HG03432 (cell line): ENCODE results near the gene CSF3R.

Experiments used
- ATAC-seq: cut with Tn5 transposase; IDR thresholded peaks from one replicate; pipeline ENCODE4 v1.9.1; 2021; ENCODE audit warnings: mild to moderate bottlenecking, moderate library complexity; ENCODE audit not compliant: unreplicated experiment

Gene CSF3R

DNA sequence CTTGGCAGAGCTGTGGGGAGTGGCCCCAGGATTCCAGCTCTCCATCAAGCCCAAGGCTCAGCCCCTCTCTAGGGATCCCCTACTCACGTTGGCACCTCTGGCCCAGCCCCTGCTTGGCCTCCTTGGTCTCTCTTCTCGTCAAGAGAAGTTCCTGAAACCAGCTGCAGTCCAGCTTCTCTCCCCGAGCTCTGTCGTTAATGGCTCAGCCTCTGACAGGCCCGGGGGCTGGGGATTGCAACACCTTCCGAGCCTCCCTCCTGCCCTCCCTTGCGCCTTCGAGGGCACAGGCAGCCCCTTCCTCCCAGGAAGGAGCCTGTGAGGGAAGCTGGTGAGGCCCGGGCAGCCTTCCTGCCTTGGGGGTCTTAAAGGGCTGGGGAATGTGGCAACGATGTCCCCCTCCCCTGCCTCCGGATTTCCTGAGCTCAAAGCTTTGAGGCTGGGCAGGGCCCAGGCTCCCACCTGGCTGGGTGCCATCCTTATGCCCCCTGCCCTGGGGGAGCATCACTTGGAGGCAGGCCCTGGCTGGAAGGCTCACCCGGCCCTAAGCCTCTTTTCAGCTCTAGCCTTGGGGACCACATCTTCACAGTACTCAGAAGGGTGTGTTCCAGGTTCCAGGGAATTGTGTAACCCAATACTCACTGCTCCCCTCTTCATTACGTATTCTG is at the start of gene CSF3R:
TSS of gene CSF3R (minus strand) at position 190 of the 665 bp plus-strand sequence. CDS start 3,417 bp downstream, outside the sequence.
- ATAC-seq, result no peak

DNA sequence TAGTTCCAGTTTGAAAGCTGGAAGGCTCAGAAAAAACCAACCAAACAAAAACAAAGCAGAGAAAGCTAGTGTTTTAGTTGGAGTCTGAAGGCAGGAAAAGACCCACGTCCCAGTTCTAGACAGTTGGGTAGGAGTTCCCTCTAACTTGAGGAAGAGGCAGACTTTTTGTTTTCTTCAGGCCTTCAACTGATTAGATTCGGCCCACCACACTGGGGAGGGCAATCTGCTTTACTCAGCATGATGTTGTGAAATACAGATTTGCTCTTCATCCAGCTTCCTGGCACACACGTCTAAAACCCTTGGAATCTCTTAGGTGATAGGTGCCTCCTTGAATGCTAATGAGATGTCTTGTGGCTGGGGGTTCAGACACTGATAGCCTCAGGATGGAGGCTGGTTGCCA is 49.1 kb upstream of the CSF3R start:
- ATAC-seq, result no peak

DNA sequence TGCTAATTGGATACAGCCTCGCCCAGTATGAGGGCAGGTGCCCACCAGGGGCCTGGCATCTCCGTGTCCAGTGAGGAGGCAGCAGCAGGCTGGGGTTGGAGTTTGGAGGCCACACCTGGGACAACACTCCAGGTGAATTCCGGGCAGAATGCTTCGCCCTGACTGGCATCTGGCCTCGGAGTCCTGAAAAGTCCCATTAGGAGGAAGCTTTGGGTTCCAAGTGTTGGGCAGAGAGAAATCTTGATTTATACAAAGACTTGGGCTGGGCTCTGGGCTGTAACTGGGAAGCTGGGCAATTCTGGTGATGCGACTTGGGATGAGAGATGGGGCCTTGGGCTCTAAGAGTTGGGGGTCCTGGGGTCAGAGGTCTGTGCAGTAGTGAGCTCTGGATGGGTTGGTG is 48.1 kb upstream of the CSF3R start:
- ATAC-seq, result no peak

DNA sequence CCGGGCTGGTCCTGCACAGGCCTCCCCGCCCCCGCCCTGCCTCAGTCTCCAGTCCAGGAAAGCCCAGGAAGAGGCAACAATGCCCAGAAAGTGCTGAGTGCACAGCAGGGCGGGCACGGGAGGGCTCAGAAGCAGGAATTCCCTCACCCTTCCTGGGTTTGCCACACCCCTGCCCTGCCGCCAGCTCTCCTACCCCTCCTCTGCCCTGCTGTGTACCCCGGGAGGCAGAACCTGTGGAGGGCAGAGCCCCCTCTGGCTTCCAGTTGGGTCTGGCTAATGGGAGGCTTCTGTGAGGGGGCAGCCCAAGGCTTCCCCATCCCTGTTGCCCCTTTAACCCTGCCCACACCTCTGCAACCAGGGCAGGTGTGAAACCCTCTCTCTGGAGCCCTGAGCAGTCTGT is 47.5 kb upstream of the CSF3R start:
- no peak for ATAC-seq

DNA sequence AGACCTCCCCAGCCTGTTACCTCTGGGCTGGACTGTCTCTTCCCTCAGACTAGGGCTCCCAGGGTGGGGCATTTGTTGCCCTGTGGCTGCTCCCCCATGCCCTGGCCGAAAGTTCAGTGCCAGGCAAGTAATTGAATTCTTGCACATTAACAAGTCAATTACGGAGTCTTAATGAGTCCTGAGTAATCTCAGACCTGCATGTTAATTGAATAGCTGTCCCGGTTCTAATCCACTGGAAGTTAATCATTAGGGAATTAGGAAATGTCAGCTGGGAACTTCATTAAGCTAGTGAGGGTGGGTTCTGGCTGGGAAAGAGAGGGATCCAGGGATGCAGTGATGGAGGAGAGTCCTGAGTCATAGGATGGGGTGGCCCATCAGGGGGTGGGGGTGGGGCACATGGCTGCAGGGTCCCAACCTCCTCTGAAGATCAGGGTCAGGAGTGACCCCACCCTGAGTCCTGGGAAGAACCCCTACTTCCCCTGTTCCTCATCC is 47.1 kb upstream of the CSF3R start:
- no peak for ATAC-seq

DNA sequence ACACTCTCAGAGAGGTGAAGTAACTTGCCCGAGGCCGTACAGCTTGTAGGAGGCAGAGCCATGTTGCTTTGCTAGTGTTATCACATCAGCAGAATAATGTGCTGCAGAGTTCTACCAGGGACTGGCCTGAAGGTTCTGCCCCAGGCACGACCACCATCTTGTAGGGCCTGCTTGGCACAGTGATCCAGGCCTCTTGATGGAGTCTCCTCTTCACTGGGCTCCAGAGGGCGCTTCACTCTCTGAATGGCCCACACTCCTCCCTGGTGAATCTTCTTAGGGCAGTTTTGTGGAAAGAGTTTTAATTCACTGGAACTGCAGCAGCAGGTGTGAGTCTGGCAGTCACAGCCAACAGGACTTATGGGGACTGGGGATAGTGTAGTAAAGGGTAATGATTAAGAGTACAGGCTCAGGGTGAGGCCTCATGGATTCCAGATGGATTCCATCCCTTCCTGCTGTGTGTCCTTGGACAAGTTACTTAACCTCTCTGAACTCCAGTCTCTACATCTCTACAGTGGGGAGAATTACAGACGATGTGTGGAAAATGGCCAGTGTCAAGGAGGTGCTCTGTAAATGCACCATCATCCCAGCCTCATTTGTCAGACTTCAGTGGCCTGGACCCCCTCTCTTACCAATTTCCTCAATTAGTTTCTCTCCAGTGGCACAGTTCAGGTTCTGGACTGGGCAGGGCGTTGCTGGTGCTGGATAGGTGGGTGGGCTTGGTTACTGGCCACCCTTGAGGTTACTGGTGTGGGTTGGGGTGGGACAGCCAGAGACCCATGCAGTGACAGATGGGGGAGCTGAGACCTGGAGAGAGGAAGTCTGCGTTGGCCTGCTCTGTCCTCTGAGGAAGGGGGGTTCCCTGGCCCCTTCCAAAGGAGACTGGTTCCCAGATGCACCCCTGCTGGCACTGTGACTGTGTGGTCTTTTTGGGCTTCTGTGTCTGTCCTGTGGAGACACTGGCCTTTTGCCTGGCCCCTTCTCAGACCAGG is 45.9 kb upstream of the CSF3R start:
- no peak for ATAC-seq

DNA sequence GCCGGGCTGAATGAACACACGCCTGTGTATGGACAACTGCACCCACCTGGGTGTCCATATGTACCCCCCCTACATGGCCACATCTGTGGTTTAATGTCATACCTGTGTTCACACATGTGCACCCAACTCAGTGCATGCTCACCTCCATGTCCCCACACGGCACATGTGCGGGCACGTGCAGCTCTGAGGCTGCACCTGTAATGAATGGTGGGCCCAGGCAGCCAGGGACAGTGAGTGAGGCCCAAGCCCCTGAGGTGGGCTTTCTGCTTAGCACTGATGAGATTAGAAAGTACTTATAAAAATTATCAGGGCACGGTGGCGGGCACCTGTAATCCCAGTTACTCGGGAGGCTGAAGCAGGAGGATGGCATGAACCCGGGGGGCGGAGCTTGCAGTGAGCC is 42.5 kb upstream of the CSF3R start:
- no peak for ATAC-seq

DNA sequence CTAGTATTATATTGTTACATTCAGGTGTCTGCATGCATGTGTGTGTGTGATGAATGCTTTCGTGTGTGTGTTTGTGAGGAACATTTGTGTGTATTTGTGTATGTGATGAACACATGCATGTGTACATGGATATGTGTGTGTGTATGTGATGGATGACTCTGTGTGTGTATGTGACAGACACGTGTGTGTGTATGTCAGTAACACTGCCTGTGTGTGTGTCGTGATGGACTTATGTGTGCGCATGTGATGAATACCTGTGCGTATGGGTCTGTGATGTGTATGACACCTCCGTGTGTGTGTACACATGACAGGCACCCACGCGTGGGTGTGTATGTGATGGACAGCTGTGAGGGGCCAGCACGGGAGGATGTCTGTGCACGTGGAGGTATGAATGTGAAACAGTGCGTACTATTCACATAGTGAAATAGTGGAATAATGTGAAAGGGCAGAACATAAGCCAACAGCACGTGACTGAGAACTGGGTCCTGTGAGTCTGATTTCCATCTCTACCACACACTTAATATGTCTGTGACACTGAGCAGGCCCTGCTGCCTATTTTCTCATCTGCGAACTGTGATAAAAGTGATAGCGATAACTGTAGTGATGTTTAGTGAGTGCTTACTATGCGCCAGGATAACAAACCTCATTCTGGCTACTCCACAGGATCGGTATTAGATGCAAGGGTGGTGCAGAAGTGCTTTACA is 41.8 kb upstream of the CSF3R start:
- no peak for ATAC-seq

DNA sequence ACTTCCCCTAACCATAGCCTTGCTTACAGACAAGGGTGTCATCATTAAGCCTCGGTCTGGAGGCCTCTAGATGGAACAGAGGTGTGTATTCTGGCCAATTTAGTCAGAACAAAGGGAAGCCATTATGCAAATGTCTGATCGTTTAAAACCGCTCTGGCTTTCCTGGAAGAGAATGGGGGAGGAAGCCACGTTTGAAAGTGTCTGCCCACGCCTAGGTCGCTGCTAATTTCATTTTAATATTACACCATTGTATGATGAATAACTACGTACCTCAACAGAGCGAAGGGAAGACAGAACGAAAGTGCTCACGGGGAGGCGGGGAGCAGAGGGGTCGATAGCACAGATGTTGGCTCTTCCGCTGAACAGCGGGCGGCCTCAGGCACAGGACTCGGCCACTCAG is 41.1 kb upstream of the CSF3R start:
- ATAC-seq, result no peak

DNA sequence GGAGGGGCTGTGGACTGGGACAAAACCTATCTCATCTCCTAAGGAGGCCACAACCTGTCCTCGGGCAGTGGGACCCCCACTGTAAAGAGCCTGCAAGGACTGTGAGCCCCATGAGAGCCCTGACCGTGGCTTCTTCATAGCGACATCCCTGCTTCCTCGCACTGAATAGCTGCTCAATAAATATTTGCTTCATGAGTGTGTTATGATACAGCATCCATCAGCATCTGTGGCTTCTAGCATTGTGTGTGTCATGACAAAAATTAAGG is 40.5 kb upstream of the CSF3R start:
- ATAC-seq, result no peak

DNA sequence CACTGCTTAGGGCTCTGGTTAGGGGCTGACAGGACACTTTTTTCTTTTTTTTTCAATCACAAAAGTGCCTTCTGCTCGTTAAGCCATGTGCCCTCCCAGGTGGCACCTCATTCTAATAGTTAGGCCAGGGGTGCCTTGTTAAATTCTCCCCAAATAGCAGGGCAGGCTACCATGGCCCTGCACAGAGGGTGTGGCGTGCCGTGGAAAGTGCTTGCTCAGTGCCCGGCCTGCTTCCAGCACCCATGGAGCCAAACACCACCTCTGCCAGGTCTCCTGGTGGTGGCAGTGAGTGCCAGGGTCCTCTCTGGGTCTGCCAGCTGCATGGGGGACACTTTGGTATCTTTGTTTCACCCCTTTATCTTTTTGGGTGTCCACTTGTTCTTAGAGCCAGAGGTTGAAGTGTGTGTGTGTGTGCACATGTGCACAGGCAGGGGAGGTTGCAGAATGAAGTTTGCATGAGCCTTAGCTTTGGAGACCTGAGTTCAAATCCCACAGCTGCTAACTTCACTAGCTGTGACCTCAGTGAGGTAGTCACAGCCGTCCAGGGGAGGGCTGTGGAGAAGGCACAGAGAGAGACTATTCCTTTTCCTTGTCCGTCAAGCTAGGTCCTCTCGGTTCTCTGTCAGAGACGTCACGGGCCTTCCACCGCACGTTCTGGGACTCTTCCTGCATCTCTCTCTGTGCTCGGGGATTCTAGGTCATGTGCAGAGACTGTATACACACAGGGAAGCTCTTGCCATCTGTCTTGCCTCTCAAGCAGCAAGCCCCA is 39.9 kb upstream of the CSF3R start:
- no peak for ATAC-seq

DNA sequence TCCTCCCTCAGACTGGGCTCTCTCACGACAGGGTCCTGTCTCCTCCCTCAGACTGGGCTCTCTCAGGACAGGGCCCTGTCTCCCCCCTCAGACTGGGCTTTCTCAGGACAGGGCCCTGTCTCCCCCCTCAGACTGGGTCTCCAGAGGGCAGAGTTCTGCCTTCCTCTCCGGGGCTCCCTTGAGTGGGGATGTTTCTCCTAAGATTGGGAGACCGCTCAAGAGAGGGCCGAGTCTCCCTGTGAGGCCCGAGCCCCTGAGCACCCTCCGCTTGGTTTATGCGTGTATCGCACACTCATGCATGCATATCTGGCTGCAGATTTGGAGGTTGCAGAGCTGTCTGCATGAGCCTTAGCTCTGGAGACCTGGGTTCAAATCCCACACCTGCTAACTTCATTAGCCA is 39.3 kb upstream of the CSF3R start:
- no peak for ATAC-seq

DNA sequence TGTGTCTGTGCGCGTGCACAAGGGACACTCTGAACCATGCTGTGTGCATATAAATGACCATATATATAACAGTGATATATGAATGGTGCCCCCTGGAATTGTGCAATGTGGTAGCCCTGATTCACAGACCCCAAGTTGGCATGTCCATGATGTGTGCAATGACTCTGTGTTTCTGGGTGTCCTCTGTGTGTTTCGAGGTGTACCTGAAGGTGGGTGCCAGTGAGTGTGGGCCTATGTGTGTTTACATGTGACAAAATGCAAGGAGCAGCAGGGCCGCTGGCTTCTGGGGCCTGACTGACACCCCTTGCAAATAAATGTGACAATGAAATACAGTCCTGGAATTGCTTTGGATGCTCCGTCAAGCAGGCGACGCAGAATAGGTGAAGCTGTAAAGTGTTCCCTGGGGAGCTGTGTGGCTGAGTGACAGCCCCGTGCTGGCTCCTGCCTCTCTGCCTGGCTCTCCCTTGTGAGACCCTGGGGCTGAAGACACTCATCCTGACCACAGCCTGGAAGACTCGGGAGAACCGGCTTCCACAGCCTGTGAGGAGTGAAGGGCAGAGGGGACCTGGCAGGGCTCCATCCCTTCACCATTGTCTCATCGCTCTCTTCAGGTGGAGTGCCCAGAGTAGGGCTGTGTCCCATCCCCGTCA is 38.2 kb upstream of the CSF3R start:
- ATAC-seq, result no peak

DNA sequence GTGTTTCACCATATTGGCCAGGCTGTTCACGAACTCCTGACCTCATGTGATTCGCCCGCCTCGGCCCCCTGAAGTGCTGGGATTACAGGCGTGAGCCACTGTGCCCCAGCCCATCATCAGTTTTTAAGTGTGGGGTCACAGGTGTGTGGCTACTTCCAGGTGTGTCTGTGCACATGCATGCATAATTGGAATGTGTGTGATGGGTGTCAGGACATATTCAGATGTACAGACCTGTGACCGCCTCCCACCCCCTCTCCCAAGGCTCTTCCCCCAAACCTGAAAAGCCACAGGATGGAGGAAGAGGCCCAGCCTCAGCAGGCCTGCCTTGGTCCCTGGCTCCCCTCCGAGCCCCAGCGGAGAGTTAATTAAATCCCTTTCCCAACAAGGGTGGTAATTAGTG is 37.3 kb upstream of the CSF3R start:
- no peak for ATAC-seq

DNA sequence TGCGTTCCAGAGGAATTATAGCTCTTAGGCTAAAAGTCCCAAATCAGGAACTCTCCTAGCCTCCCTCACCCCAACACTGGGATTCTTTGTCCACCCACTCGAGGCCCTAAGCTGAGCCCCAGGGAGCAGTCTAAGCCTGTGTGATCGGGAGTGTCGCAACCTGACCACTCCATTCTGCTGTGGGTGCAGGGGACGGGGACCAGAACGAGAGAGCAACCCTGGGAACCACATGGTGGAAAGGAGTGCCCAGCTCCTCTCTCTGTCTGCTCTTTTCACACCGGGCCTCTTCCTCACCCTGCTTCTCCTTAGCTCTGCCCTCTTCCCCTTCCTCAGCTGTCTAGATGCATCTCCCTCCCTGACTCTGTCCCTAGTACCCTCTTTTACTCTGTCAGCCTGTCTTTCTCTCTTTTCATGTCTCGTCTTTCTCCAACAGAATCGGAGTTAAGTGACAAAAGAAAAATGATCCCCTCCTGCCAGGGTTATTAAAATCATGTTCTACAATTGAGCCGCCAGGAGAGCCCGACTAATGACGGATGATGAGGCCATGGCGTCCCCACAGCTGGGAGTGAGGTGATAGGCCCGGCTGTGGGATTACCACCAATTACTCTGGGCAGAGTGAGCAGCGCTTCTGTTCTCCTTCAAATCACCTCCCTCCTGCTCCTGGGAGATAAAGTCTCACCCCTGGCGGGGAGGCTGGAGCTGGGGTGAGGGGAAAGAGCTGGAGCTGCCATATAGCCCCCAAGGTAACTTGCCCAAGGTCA is 34.5 kb upstream of the CSF3R start:
- ATAC-seq, result no peak

DNA sequence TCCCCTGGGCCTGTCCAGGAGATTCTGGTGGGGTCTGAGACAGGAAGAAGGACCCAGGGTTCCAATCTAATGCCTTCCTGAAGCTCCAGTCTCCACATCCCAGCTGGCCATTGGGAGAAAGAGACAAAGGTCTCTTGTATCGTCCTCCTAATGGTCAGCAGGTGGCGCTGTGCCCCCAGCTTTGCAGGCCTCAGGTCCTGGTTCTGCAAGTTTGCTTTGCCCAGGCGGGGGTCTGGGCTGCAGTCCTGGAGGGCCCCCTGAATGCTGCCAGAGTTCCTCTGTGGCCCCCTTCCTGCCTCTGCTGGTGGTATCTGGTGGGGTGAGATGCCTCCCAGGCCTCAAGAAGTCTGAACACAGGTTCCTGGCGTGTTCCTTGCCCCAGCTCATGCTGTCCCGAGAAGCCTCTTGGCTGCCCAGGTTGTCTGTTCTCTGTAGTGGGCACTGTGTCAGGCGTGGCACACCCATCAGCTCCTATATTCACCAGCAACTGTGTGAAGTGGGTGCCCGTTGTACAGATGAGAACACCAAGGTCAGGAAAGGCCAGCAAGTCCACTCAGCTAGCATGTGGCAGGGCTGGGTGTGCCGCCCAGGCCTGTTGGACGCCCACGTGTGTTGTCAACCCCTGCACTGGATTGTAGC is 33.8 kb upstream of the CSF3R start:
- no peak for ATAC-seq

DNA sequence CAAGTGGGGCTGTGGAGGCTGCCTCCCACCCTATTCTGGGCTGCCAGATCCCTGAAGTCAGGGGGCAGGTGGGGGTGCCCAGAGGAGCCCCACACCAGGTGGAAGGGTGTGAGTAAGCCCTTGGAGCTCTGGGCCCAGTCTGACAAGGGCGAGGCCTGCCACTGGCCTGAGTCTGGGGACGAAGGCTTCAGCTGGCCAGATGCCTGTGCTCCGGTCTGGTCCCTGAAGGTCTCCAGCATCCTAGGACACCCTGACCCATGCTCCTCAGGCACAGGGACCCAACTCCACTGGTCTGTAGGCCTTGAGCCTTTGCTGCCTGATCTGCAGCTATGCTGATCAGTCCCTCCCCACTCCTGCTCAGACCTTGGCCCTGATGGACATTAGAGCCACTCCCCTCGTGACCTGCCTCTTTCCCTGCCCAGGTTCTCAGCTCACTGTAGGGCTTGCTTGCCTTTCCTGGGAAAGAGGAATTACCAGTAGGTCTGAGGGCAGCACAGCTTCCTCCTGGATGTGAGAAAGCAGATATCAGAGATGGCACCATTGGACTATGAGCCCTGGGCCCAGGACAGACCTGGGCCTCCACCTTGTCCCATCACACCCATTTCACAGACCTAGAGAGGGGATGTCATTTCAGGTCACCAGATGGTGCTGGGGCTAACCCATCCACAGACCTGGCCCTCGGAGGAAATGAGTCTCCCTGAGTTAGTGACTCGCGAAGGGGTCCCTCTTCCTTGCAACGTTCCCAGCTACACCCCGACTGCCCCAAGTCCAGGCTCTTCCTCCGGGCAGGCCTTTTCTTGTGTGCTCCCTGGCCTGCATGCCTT is 32.8 kb upstream of the CSF3R start:
- ATAC-seq, result no peak

DNA sequence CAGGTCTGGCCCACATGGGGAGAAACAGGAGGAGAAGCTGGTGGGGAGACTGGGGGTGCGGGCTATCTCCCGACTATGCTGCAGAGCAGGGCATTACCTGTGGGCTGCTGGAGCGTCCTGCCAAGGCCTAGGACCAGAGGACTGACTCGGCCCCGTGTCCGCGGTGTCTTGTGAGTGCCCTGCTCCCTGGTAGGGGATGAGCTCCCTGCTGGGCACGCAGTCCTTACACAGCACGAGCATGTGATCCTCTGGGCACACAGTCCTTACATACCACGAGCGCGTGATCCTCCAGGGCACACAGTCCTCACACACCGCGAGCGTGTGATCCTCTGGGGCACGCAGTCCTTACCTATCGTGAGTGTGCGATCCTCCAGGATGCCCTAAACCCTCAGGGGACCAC is 31.8 kb upstream of the CSF3R start:
- no peak for ATAC-seq
